Type B pancreatic cell (in vitro differentiated cells): ENCODE results near the gene ULK4. TPM values are rescaled to one million over a fixed set of nuclear protein-coding genes. Genes with fewer than 3 reads are reported as not detected.

Experiments
- DNase-seq: peaks from one replicate; pipeline ENCODE4 v3.0.0; 2021; ENCODE audit warnings: mixed read lengths; ENCODE audit not compliant: unreplicated experiment; ENCODE audit errors: extremely low spot score
- H3K27ac Mint-ChIP-seq: 2 replicates; pipeline ENCODE4 v1.8.0; 2021; ENCODE audit warnings: mild to moderate bottlenecking, mixed read lengths
- H3K27me3 Mint-ChIP-seq: 2 replicates; pipeline ENCODE4 v1.8.0; 2021; ENCODE audit warnings: mixed read lengths
- H3K36me3 Mint-ChIP-seq: 2 replicates; pipeline ENCODE4 v1.8.0; 2021; ENCODE audit warnings: mixed read lengths
- H3K4me1 Mint-ChIP-seq: one replicate; pipeline ENCODE4 v1.8.0; 2021; ENCODE audit warnings: mixed read lengths; ENCODE audit not compliant: unreplicated experiment
- H3K4me3 Mint-ChIP-seq: 2 replicates; pipeline ENCODE4 v1.8.0; 2021; ENCODE audit warnings: mild to moderate bottlenecking, mixed read lengths
- H3K9me3 Mint-ChIP-seq: 2 replicates; pipeline ENCODE4 v1.8.0; 2021; ENCODE audit warnings: mixed read lengths
- CTCF ChIP-seq: fragments of 200-600 bp; sonication (generic); conservative IDR thresholded peaks from 2 replicates; pipeline ENCODE4 v1.5.0; 2021; ENCODE audit warnings: antibody characterized with exemption, mild to moderate bottlenecking
- total RNA-seq: library from RNA; stranded (reverse); gene quantifications from 2 replicates; pipeline ENCODE4 v1.2.1, GENCODE V29; 2021; ENCODE audit warnings: low replicate concordance

ULK4 gene
- total RNA-seq, 1 donor from 2014 or later = 10.7 TPM

- Mint-ChIP-seq H3K4me1 (no peaks in the 10 kb centered on the region), H3K4me3 (no peak overlapping the region), H3K36me3 (peaks cover 5% of the 10 kb centered on the region), H3K27me3 (no peaks in the 10 kb centered on the region), H3K27ac (no peak overlapping the region), H3K9me3 (peaks cover 6% of the 10 kb centered on the region)
- no peak for DNase-seq
- TF ChIP-seq CTCF = no peak
Measured at GRCh38 chr3:41424543-41425300, 537.2 kb downstream of the ULK4 start.

GRCh38 chr3:41419809-41420208, 542.1 kb downstream of the ULK4 start:
- Mint-ChIP-seq H3K27me3 (no peaks in the 10 kb centered on the region), H3K27ac (no peak overlapping the region), H3K9me3 (no peaks in the 10 kb centered on the region), H3K4me3 (no peak overlapping the region), H3K36me3 (no peaks in the 10 kb centered on the region), H3K4me1 (peaks cover 6% of the 10 kb centered on the region)
- DNase-seq = no peak
- TF ChIP-seq CTCF = no peak

- H3K9me3 Mint-ChIP-seq = no peaks in the 10 kb centered on the region
- TF ChIP-seq CTCF = no peak
- H3K4me1 Mint-ChIP-seq = peaks cover 6% of the 10 kb centered on the region
- H3K36me3 Mint-ChIP-seq = no peaks in the 10 kb centered on the region
- no peak overlapping the region for H3K4me3 Mint-ChIP-seq
- H3K27ac Mint-ChIP-seq = no peak overlapping the region
- H3K27me3 Mint-ChIP-seq = no peaks in the 10 kb centered on the region
- DNase-seq = no peak
Measured at GRCh38 chr3:41418961-41419691, 542.8 kb downstream of the ULK4 start.

GRCh38 chr3:41417574-41417973, 544.3 kb downstream of the ULK4 start:
- H3K27me3 Mint-ChIP-seq = no peaks in the 10 kb centered on the region
- no peaks in the 10 kb centered on the region for H3K36me3 Mint-ChIP-seq

GRCh38 chr3:41411065-41411464, 550.8 kb downstream of the ULK4 start:
- H3K36me3 Mint-ChIP-seq = no peaks in the 10 kb centered on the region
- no peak overlapping the region for H3K4me3 Mint-ChIP-seq
- no peak for DNase-seq
- no peak overlapping the region for H3K27ac Mint-ChIP-seq
- H3K27me3 Mint-ChIP-seq = no peaks in the 10 kb centered on the region
- no peaks in the 10 kb centered on the region for H3K9me3 Mint-ChIP-seq
- no peak for TF ChIP-seq CTCF
- peaks cover 6% of the 10 kb centered on the region for H3K4me1 Mint-ChIP-seq

More at GRCh38 chr3:41417574-41417973, 544.3 kb downstream of the ULK4 start:
- peaks cover 6% of the 10 kb centered on the region for H3K4me1 Mint-ChIP-seq
- no peak for DNase-seq
- no peak overlapping the region for H3K4me3 Mint-ChIP-seq
- H3K27ac Mint-ChIP-seq = no peak overlapping the region
- no peak for TF ChIP-seq CTCF
- H3K9me3 Mint-ChIP-seq = no peaks in the 10 kb centered on the region
